Adrenal gland (tissue), 5 donors: ENCODE results near the gene TTF2.

Source experiments
- POLR2A ChIP-seq, 2 donors: fragments of 450-650 bp; IDR thresholded peaks; one replicate each; pipeline ENCODE4 v1.6.1; 2017; ENCODE audit warnings: antibody characterized with exemption in 2 of 2, mild to moderate bottlenecking in 2 of 2, moderate library complexity in 1 of 2
- TF ChIP-seq, protein P1 (sequence below), 6 experiments: fragments of 450-650 bp in 4 of 6; fragments of 200-600 bp in 2 of 6; sonication (generic) in 1 of 6; IDR thresholded peaks; 1 replicate in 5 of 6; 2 replicates in 1 of 6; pipeline versions ENCODE4 v1.5.1 to v1.8.0; 2016 to 2021; ENCODE audit warnings: antibody characterized with exemption in 6 of 6, mild to moderate bottlenecking in 2 of 6, moderate library complexity in 1 of 6
- donor health status: DM: no; HTN: no; CAD: no.

- TF ChIP-seq, protein P1, sequence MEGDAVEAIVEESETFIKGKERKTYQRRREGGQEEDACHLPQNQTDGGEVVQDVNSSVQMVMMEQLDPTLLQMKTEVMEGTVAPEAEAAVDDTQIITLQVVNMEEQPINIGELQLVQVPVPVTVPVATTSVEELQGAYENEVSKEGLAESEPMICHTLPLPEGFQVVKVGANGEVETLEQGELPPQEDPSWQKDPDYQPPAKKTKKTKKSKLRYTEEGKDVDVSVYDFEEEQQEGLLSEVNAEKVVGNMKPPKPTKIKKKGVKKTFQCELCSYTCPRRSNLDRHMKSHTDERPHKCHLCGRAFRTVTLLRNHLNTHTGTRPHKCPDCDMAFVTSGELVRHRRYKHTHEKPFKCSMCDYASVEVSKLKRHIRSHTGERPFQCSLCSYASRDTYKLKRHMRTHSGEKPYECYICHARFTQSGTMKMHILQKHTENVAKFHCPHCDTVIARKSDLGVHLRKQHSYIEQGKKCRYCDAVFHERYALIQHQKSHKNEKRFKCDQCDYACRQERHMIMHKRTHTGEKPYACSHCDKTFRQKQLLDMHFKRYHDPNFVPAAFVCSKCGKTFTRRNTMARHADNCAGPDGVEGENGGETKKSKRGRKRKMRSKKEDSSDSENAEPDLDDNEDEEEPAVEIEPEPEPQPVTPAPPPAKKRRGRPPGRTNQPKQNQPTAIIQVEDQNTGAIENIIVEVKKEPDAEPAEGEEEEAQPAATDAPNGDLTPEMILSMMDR (IDR thresholded peaks at IDR 0.05), result no peak
- no peak for TF ChIP-seq POLR2A (IDR thresholded peaks at IDR 0.05)
These were observed 45.6 kb downstream of the TTF2 start for GRCh38 chr1:117105722-117106121.
